Cardiac muscle cell (in vitro differentiated cells and primary cell): ENCODE measurements around the gene PXK. TPM values are rescaled to one million over a fixed set of nuclear protein-coding genes. Genes with fewer than 3 reads are reported as not detected.

Experiments used
- DNase-seq, 2 donors: peaks; one replicate each; pipeline versions ENCODE4 v3.0.0 to v3.0.0-alpha.2; 2010 to 2017; ENCODE audit warnings: low read depth in 1 of 2, low spot score in 1 of 2
- H3K27ac ChIP-seq: fragments of 200-600 bp; sonication (generic); 2 replicates; pipeline ENCODE4 v1.5.1; 2016
- H3K27me3 ChIP-seq: fragments of 200-600 bp; sonication (generic); 2 replicates; pipeline ENCODE4 v1.6.0; 2016; ENCODE audit warnings: control low read depth
- H3K36me3 ChIP-seq: fragments of 200-600 bp; sonication (generic); 2 replicates; pipeline ENCODE4 v1.5.1; 2016; ENCODE audit warnings: control low read depth
- H3K4me1 ChIP-seq: fragments of 200-600 bp; sonication (generic); 2 replicates; pipeline ENCODE4 v1.8.1; 2017; ENCODE audit warnings: low read depth, mild to moderate bottlenecking, mixed run types
- H3K4me3 ChIP-seq: fragments of 200-600 bp; sonication (generic); 2 replicates; pipeline ENCODE4 v1.5.1; 2016; ENCODE audit warnings: mild to moderate bottlenecking
- H3K9me3 ChIP-seq: fragments of 200-600 bp; sonication (generic); 2 replicates; pipeline ENCODE4 v1.5.1; 2017; ENCODE audit warnings: low read depth, mild to moderate bottlenecking, control low read depth
- polyA plus RNA-seq: library from polyadenylated mRNA; unstranded; fragments of >200 nt; fragmentation: Nextera tagmentation; extraction: Ambion mirVana; gene quantifications from 2 replicates; pipeline ENCODE4 v1.2.1, GENCODE V29; 2016
- total RNA-seq: library from RNA; depleted of rRNA; stranded (reverse); fragments of >200 nt; gene quantifications from 2 replicates; pipeline ENCODE4 v1.2.3, GENCODE V29; 2016
- TF ChIP-seq, protein P1 (sequence below): IDR thresholded peaks from 2 replicates; pipeline ENCODE4 v1.5.1; 2012; ENCODE audit warnings: low read depth, mild to moderate bottlenecking, low read length

Gene PXK
- total and polyA plus RNA-seq, 2 experiments from 2014 or later = 18.1 to 26.8 TPM

DNA sequence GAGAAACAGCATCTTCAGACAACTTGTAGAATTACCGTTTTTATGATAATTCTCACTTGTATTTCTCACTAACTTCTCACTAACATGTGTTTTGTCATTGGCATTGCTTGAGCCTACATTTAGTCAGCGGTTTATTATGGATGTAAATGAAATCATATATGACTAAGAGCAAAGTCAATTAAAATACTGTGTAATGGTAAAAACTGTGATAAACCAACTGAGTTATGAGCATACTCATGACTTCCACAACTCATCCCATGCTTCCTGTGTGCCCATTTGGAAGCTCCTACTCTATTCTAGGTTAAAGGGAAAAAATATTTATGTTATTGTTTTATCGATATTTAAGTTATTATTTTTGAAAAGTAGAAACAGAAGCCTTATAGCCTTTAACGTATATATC, 12.8 kb downstream of the PXK start:
- TF ChIP-seq, protein P1, sequence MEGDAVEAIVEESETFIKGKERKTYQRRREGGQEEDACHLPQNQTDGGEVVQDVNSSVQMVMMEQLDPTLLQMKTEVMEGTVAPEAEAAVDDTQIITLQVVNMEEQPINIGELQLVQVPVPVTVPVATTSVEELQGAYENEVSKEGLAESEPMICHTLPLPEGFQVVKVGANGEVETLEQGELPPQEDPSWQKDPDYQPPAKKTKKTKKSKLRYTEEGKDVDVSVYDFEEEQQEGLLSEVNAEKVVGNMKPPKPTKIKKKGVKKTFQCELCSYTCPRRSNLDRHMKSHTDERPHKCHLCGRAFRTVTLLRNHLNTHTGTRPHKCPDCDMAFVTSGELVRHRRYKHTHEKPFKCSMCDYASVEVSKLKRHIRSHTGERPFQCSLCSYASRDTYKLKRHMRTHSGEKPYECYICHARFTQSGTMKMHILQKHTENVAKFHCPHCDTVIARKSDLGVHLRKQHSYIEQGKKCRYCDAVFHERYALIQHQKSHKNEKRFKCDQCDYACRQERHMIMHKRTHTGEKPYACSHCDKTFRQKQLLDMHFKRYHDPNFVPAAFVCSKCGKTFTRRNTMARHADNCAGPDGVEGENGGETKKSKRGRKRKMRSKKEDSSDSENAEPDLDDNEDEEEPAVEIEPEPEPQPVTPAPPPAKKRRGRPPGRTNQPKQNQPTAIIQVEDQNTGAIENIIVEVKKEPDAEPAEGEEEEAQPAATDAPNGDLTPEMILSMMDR = no peak
- Histone ChIP-seq H3K4me1 (peaks cover 13% of the 10 kb centered on the region), H3K27ac (no peak overlapping the region), H3K27me3 (no peaks in the 10 kb centered on the region), H3K4me3 (no peak overlapping the region), H3K36me3 (no peaks in the 10 kb centered on the region), H3K9me3 (no peaks in the 10 kb centered on the region)
- no peak for DNase-seq

DNA sequence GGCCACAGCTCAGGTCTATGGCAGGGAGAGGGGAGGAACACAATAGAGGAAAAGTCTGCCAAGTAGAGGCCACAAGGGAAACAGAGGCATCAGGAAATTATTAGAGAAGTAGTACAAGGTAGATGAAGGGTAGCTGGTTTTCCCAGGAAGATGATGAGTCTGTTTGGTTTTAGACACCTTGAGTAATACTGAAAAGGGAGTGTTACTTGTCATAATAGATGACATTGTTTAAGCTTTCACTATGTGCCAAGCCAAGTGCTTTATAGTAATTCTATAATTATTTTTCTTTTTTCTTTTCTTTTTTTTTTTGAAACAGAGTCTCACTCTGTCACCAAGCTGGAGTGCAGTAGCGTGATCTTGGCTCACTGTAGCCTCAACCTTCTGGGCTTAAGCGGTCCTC, 13.7 kb downstream of the PXK start:
- no peaks in the 10 kb centered on the region for H3K27me3 ChIP-seq
- peaks cover 6% of the 10 kb centered on the region for H3K4me1 ChIP-seq
- TF ChIP-seq, protein P1 = no peak
- H3K9me3 ChIP-seq = no peaks in the 10 kb centered on the region
- DNase-seq = no peak
- H3K27ac ChIP-seq = no peak overlapping the region
- H3K4me3 ChIP-seq = no peak overlapping the region
- no peaks in the 10 kb centered on the region for H3K36me3 ChIP-seq

DNA sequence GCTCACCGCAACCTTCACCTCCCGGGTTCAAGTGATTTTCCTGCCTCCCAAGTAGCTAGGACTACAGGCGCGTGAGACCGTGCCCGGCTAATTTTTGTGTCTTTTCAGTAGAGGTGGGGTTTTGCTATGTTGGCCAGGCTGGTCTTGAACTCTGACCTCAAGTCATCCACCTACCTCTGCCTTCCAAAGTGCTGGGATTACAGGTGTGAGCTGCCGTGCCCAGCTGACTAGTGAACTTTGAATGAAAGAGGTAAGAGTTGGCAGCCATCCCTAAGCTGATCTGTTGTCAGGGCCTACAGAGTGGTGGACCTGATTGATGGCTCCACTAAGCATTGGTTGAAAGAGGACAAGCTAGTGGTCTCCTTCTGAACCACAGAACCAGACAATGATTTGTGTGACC, 15.3 kb downstream of the PXK start:
- H3K4me3 ChIP-seq = no peak overlapping the region
- H3K4me1 ChIP-seq = peaks cover 6% of the 10 kb centered on the region
- H3K27me3 ChIP-seq = no peaks in the 10 kb centered on the region
- H3K27ac ChIP-seq = no peak overlapping the region
- TF ChIP-seq, protein P1 = no peak
- H3K9me3 ChIP-seq = no peaks in the 10 kb centered on the region
- DNase-seq = no peak
- no peaks in the 10 kb centered on the region for H3K36me3 ChIP-seq

DNA sequence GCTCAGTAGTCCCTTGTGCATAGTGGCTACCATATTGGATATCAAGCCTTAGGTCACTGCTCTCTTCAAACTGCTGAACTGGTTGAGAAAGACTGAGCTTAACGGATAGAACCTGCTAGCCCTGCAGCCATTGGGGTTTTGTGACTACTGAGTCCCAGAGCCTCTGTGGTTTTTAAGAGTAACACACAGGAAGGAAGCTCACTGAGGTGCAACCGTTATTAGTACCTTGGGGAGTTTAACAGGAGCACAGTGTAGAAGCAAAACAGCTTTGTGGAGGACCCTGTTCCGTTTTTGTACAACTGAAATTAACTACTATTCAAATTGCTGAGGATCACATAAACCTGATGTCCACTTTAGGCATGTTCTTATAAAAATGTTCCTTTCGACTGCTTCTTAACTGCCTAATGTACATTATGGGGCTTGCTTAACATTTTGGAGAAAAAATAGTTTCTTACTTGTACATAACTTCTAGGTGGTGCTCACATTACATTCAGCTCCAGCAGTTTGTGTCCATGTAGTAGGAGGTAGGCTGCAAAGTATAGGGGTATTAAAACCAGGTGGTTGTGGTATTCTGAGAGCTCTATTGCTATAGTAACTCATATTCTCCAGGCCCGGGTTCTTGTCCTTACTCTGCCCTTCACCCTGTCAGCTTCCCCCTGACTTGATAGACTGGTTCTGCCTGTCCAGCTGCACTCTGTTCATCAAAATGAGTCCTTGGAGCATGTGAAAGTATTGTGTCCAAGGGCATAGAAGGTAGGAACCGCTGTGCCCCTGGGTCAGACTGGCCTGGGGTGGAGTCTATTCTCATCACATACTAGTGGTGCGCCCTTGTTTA, 17.3 kb downstream of the PXK start:
- no peaks in the 10 kb centered on the region for H3K27me3 ChIP-seq
- no peak overlapping the region for H3K4me3 ChIP-seq
- no peaks in the 10 kb centered on the region for H3K36me3 ChIP-seq
- no peak for DNase-seq
- H3K4me1 ChIP-seq = peaks cover 7% of the 10 kb centered on the region
- H3K27ac ChIP-seq = no peak overlapping the region
- no peaks in the 10 kb centered on the region for H3K9me3 ChIP-seq
- TF ChIP-seq, protein P1 = no peak

DNA sequence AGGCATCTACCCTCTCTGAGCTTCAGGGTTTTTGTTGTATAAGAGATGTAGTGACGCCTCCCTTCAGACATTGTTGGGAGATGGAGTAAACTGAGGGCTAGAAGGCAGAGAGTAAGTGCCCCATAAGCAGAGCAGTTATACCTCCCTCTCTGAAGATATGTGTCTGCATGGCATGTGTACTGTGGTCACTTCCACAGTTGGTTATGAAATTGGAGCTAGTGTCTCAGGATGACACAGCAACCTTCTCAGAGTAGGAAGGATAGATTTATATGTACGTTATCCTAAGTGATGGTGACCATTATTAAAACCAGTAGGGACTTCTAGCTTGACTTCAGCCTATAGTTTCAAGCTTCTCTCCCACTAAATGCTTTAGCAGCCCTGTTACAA, 17.9 kb downstream of the PXK start:
- Histone ChIP-seq H3K27ac (no peak overlapping the region), H3K36me3 (no peaks in the 10 kb centered on the region)

More for the DNA sequence above, 17.9 kb downstream of the PXK start:
- TF ChIP-seq, protein P1 = no peak
- DNase-seq = peak in 1 of 2 donors; percentile 37
- H3K27me3 ChIP-seq = no peaks in the 10 kb centered on the region
- no peaks in the 10 kb centered on the region for H3K9me3 ChIP-seq
- no peak overlapping the region for H3K4me3 ChIP-seq
- peaks cover 10% of the 10 kb centered on the region for H3K4me1 ChIP-seq
